ENCODE measurements around the gene ARHGAP44.

Gene ARHGAP44

DNA sequence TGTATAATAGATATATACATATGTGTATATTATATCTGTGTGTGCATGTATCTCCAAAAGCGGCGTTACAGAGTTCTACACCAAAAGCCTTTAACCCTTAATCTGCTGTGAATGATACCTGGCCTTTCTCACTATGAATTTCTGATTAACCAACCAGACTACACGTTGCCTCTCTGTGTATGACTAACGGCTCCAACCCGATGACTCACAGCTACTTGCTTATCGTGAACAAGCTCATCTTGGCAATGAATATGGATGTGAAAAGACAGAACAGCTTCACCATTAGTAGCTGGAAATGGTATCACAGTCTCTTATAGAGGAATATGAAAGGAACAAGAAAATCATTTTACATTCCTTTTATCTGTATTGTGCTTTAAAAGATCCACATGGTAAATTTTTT is 23.8 kb upstream of the ARHGAP44 start:
- H4K8ac ChIP-seq (ENCODE audit: low read depth, low read length): no peak overlapping the region
- H3K4me3 ChIP-seq (ENCODE audit: low read depth, low read length): no peak overlapping the region
- H3K4me1 ChIP-seq (ENCODE audit: control insufficient read depth in 1 of 2, insufficient read depth in 2 of 2, low read length in 2 of 2): no peaks in the 10 kb centered on the region
- no peak overlapping the region for H4K12ac ChIP-seq (ENCODE audit: low read depth, low read length)
- no peak overlapping the region for H3K23ac ChIP-seq (ENCODE audit: low read length)
- no peak overlapping the region for H2AK5ac ChIP-seq (ENCODE audit: low read length)
- H2BK5ac ChIP-seq (ENCODE audit: low read depth, low read length, poor library complexity): no peak overlapping the region
- no peak overlapping the region for H3K14ac ChIP-seq (ENCODE audit: low read length)
- H3K18ac ChIP-seq (ENCODE audit: low read length): no peak overlapping the region
- H4K91ac ChIP-seq (ENCODE audit: low read depth, low read length): no peak overlapping the region
- no peak overlapping the region for H2AFZ ChIP-seq (ENCODE audit: insufficient read depth, low read length, poor library complexity)
- no peaks in the 10 kb centered on the region for H3K79me1 ChIP-seq (ENCODE audit: low read length)
- H3K4me2 ChIP-seq (ENCODE audit: low read length): no peak overlapping the region
- peaks cover 1 to 2% of the 10 kb centered on the region in 2 experiments for H3K36me3 ChIP-seq (ENCODE audit: control insufficient read depth in 1 of 2, insufficient read depth in 2 of 2, low read length in 2 of 2)
- no peak overlapping the region for H3K27ac ChIP-seq (ENCODE audit: low read depth, low read length)
- H2BK12ac ChIP-seq (ENCODE audit: low read length): no peak overlapping the region
- no peak overlapping the region for H3K9ac ChIP-seq (ENCODE audit: low read length)
- no CpG with 5 or more reads among the region's 6 CpGs for WGBS (ENCODE audit: extremely low coverage, insufficient coverage, insufficient read length)
- H3K27me3 ChIP-seq (ENCODE audit: insufficient read depth, low read length): no peaks in the 10 kb centered on the region
- H3K4ac ChIP-seq (ENCODE audit: low read depth, low read length): no peak overlapping the region
- peak; percentile 9 to 52 for DNase-seq
- H3K9me3 ChIP-seq (ENCODE audit: insufficient read depth, low read depth, low read length): no peaks in the 10 kb centered on the region
- no peak overlapping the region for H2BK120ac ChIP-seq (ENCODE audit: insufficient read depth, low read length, poor library complexity)
- no peaks in the 10 kb centered on the region for H3K79me2 ChIP-seq (ENCODE audit: control insufficient read depth, insufficient read depth, low read length, poor library complexity)

- Histone ChIP-seq H2BK5ac (ENCODE audit: low read depth, low read length, poor library complexity) (no peak overlapping the region), H3K27me3 (ENCODE audit: insufficient read depth, low read length) (no peaks in the 10 kb centered on the region), H3K79me2 (ENCODE audit: control insufficient read depth, insufficient read depth, low read length, poor library complexity) (no peaks in the 10 kb centered on the region), H4K12ac (ENCODE audit: low read depth, low read length) (no peak overlapping the region), H2BK12ac (ENCODE audit: low read length) (no peak overlapping the region), H3K79me1 (ENCODE audit: low read length) (no peaks in the 10 kb centered on the region), H3K4me2 (ENCODE audit: low read length) (no peak overlapping the region), H2AK5ac (ENCODE audit: low read length) (no peak overlapping the region), H4K8ac (ENCODE audit: low read depth, low read length) (no peak overlapping the region), H2BK120ac (ENCODE audit: insufficient read depth, low read length, poor library complexity) (no peak overlapping the region), H3K18ac (ENCODE audit: low read length) (no peak overlapping the region), H3K4me3 (ENCODE audit: low read depth, low read length) (no peak overlapping the region), H3K9me3 (ENCODE audit: insufficient read depth, low read depth, low read length) (no peaks in the 10 kb centered on the region), H3K4ac (ENCODE audit: low read depth, low read length) (no peak overlapping the region), H3K9ac (ENCODE audit: low read length) (no peak overlapping the region), H3K14ac (ENCODE audit: low read length) (no peak overlapping the region), H3K23ac (ENCODE audit: low read length) (no peak overlapping the region), H3K4me1 (ENCODE audit: control insufficient read depth in 1 of 2, insufficient read depth in 2 of 2, low read length in 2 of 2) (no peaks in the 10 kb centered on the region), H2AFZ (ENCODE audit: insufficient read depth, low read length, poor library complexity) (no peak overlapping the region), H3K36me3 (ENCODE audit: control insufficient read depth in 1 of 2, insufficient read depth in 2 of 2, low read length in 2 of 2) (peaks cover 0 to 1% of the 10 kb centered on the region in 2 experiments), H3K27ac (ENCODE audit: low read depth, low read length) (no peak overlapping the region), H4K91ac (ENCODE audit: low read depth, low read length) (no peak overlapping the region)
- DNase-seq: no peak
- WGBS (ENCODE audit: extremely low coverage, insufficient coverage, insufficient read length): no CpG with 5 or more reads among the region's 4 CpGs
These were observed 21.0 kb upstream of the ARHGAP44 start for GRCh38 chr17:12768255-12768654.

- no peak for DNase-seq
- Histone ChIP-seq H4K8ac (ENCODE audit: low read depth, low read length) (no peak overlapping the region), H3K4me2 (ENCODE audit: low read length) (no peak overlapping the region), H3K27me3 (ENCODE audit: insufficient read depth, low read length) (no peaks in the 10 kb centered on the region), H3K79me1 (ENCODE audit: low read length) (no peaks in the 10 kb centered on the region), H4K12ac (ENCODE audit: low read depth, low read length) (no peak overlapping the region), H3K4me3 (ENCODE audit: low read depth, low read length) (no peak overlapping the region), H3K4ac (ENCODE audit: low read depth, low read length) (no peak overlapping the region), H3K4me1 (ENCODE audit: control insufficient read depth in 1 of 2, insufficient read depth in 2 of 2, low read length in 2 of 2) (no peaks in the 10 kb centered on the region), H2AK5ac (ENCODE audit: low read length) (no peak overlapping the region), H2AFZ (ENCODE audit: insufficient read depth, low read length, poor library complexity) (no peak overlapping the region), H2BK12ac (ENCODE audit: low read length) (no peak overlapping the region), H3K9ac (ENCODE audit: low read length) (no peak overlapping the region), H4K91ac (ENCODE audit: low read depth, low read length) (no peak overlapping the region), H3K23ac (ENCODE audit: low read length) (no peak overlapping the region), H3K9me3 (ENCODE audit: insufficient read depth, low read depth, low read length) (no peaks in the 10 kb centered on the region), H2BK120ac (ENCODE audit: insufficient read depth, low read length, poor library complexity) (no peak overlapping the region), H3K14ac (ENCODE audit: low read length) (no peak overlapping the region), H3K18ac (ENCODE audit: low read length) (no peak overlapping the region), H3K27ac (ENCODE audit: low read depth, low read length) (no peak overlapping the region), H2BK5ac (ENCODE audit: low read depth, low read length, poor library complexity) (no peak overlapping the region), H3K36me3 (ENCODE audit: control insufficient read depth in 1 of 2, insufficient read depth in 2 of 2, low read length in 2 of 2) (no peaks in the 10 kb centered on the region), H3K79me2 (ENCODE audit: control insufficient read depth, insufficient read depth, low read length, poor library complexity) (no peaks in the 10 kb centered on the region)
- no CpG with 5 or more reads among the region's 6 CpGs for WGBS (ENCODE audit: extremely low coverage, insufficient coverage, insufficient read length)
These were observed 19.3 kb upstream of the ARHGAP44 start for GRCh38 chr17:12769981-12770380.

GRCh38 chr17:12773153-12773552 is 16.1 kb upstream of the ARHGAP44 start:
- Histone ChIP-seq H4K91ac (ENCODE audit: low read depth, low read length) (no peak overlapping the region), H3K18ac (ENCODE audit: low read length) (no peak overlapping the region), H3K27ac (ENCODE audit: low read depth, low read length) (no peak overlapping the region), H4K8ac (ENCODE audit: low read depth, low read length) (no peak overlapping the region), H3K14ac (ENCODE audit: low read length) (no peak overlapping the region), H2BK5ac (ENCODE audit: low read depth, low read length, poor library complexity) (no peak overlapping the region), H3K4ac (ENCODE audit: low read depth, low read length) (no peak overlapping the region), H3K79me2 (ENCODE audit: control insufficient read depth, insufficient read depth, low read length, poor library complexity) (no peaks in the 10 kb centered on the region), H3K27me3 (ENCODE audit: insufficient read depth, low read length) (no peaks in the 10 kb centered on the region), H3K9me3 (ENCODE audit: insufficient read depth, low read depth, low read length) (no peaks in the 10 kb centered on the region), H4K12ac (ENCODE audit: low read depth, low read length) (no peak overlapping the region), H2AFZ (ENCODE audit: insufficient read depth, low read length, poor library complexity) (no peak overlapping the region), H3K36me3 (ENCODE audit: control insufficient read depth in 1 of 2, insufficient read depth in 2 of 2, low read length in 2 of 2) (no peaks in the 10 kb centered on the region), H3K23ac (ENCODE audit: low read length) (no peak overlapping the region), H3K4me1 (ENCODE audit: control insufficient read depth in 1 of 2, insufficient read depth in 2 of 2, low read length in 2 of 2) (no peaks in the 10 kb centered on the region), H2AK5ac (ENCODE audit: low read length) (no peak overlapping the region), H3K9ac (ENCODE audit: low read length) (no peak overlapping the region), H2BK120ac (ENCODE audit: insufficient read depth, low read length, poor library complexity) (no peak overlapping the region), H2BK12ac (ENCODE audit: low read length) (no peak overlapping the region), H3K79me1 (ENCODE audit: low read length) (no peaks in the 10 kb centered on the region), H3K4me3 (ENCODE audit: low read depth, low read length) (no peak overlapping the region), H3K4me2 (ENCODE audit: low read length) (no peak overlapping the region)
- DNase-seq: no peak
- no CpG with 5 or more reads among the region's 1 CpG for WGBS (ENCODE audit: extremely low coverage, insufficient coverage, insufficient read length)
